OCI-LY7 (cell line): ENCODE measurements around the gene LENG1.

ENCODE experiments used
- EZH2phosphoT487 ChIP-seq: fragments of 200-600 bp; sonication (generic); IDR thresholded peaks from 2 replicates; pipeline ENCODE4 v1.6.1; 2018; ENCODE audit warnings: low read depth, borderline replicate concordance, mild to moderate bottlenecking, mixed run types, antibody characterized with exemption, low read length, moderate library complexity, mixed read lengths
- TF ChIP-seq, protein P1 (sequence below): fragments of 200-600 bp; sonication (generic); conservative IDR thresholded peaks from 2 replicates; pipeline ENCODE4 v1.5.1; 2014; ENCODE audit warnings: mild to moderate bottlenecking, antibody characterized with exemption, low read length, moderate library complexity, mixed read lengths

DNA sequence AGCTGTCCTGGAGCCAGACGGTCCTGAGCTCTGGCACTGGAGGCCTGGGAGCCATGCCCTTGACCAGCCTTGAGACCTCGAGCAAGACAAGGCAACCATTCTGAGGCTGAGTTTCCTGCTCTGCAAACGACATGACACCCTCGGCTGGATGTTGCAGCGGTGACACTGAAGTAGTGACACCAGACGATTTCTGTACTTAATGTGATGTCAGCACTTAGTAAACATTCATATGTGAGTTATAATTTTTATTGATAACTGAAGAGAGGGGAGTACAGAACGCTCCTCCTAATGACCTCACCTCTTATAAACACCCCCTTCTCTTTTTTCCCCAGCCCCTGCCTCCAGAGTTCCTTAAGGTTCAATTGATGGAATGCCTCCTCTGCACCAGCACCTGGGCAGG is 51.0 kb downstream of the LENG1 start:
- TF ChIP-seq, protein P1, sequence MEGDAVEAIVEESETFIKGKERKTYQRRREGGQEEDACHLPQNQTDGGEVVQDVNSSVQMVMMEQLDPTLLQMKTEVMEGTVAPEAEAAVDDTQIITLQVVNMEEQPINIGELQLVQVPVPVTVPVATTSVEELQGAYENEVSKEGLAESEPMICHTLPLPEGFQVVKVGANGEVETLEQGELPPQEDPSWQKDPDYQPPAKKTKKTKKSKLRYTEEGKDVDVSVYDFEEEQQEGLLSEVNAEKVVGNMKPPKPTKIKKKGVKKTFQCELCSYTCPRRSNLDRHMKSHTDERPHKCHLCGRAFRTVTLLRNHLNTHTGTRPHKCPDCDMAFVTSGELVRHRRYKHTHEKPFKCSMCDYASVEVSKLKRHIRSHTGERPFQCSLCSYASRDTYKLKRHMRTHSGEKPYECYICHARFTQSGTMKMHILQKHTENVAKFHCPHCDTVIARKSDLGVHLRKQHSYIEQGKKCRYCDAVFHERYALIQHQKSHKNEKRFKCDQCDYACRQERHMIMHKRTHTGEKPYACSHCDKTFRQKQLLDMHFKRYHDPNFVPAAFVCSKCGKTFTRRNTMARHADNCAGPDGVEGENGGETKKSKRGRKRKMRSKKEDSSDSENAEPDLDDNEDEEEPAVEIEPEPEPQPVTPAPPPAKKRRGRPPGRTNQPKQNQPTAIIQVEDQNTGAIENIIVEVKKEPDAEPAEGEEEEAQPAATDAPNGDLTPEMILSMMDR: no peak
- no peak for TF ChIP-seq EZH2phosphoT487
